C4-2B (cell line): Measurements from ENCODE around the gene GRAPL.
"Not testable (repeated sequence)": the region's sequence is repeated elsewhere in the genome, so short reads cannot be mapped to it uniquely, and the experiment has no call there.

Experiments
- CTCF ChIP-seq: fragments of 450-650 bp; conservative IDR thresholded peaks from 2 replicates; pipeline ENCODE4 v1.5.1; 2017; ENCODE audit warnings: mild to moderate bottlenecking
- ZFX ChIP-seq: fragments of 450-650 bp; IDR thresholded peaks from 2 replicates; pipeline ENCODE4 v1.6.1; 2017

GRCh38 chr17:19136138-19136537 is 8.7 kb downstream of the GRAPL start:
- not testable (repeated sequence) for TF ChIP-seq CTCF, ZFX
